Ovary (tissue), 3 donors: Measurements from ENCODE around the gene DNMBP.
"Not testable (repeated sequence)": the region's sequence is repeated elsewhere in the genome, so short reads cannot be mapped to it uniquely, and the experiment has no call there.

Source experiments
- CTCF ChIP-seq, 3 donors: fragments of 450-650 bp in 2 of 3; fragments of 200-600 bp in 1 of 3; IDR thresholded peaks; one replicate each; pipeline versions ENCODE4 v1.5.1 to v1.8.0; 2016 to 2022; ENCODE audit warnings: antibody characterized with exemption in 3 of 3, mild to moderate bottlenecking in 1 of 3
- EP300 ChIP-seq: sonication (generic); formaldehyde crosslinking; IDR thresholded peaks from one replicate; pipeline ENCODE4 v1.6.1; 2017; ENCODE audit warnings: antibody characterized with exemption
- POLR2A ChIP-seq: fragments of 450-650 bp; IDR thresholded peaks from one replicate; pipeline ENCODE4 v1.6.1; 2017; ENCODE audit warnings: antibody characterized with exemption, mild to moderate bottlenecking, moderate library complexity
- donor health status: DM: no; HTN: no; CAD: no.

- not testable (repeated sequence) for TF ChIP-seq CTCF (IDR thresholded peaks at IDR 0.05); EP300; POLR2A
These were observed 77.4 kb downstream of the DNMBP start for GRCh38 chr10:99932203-99932957.
